WTC11 (cell line): ENCODE data around the gene HDGFL2. TPM values are rescaled to one million over a fixed set of nuclear protein-coding genes. Genes with fewer than 3 reads are reported as not detected.

Source experiments
- ATAC-seq: fragments of 200-7000 bp; cut with Tn5 transposase; 2 replicates; pipeline ENCODE4 v1.10.0; 2021; ENCODE audit warnings: mild to moderate bottlenecking, moderate library complexity
- CTCF ChIA-PET: fragments of 300-600 bp; sonication (Branson Sonifier 250); formaldehyde crosslinking; loops from one replicate; lab custom pipeline; 2021; ENCODE audit warnings: antibody characterized with exemption; lab: Charles Lee
- POLR2A ChIA-PET: fragments of 350-600 bp; sonication (Branson Sonifier 250); formaldehyde crosslinking; loops from one replicate; lab custom pipeline; 2021; ENCODE audit warnings: antibody characterized with exemption; lab: Charles Lee
- DNase-seq: peaks from one replicate; pipeline ENCODE4 v3.0.0; 2021; ENCODE audit warnings: low spot score
- H3K27ac Mint-ChIP-seq: 2 replicates; pipeline ENCODE4 v1.8.0; 2021; ENCODE audit warnings: mixed read lengths
- H3K27me3 Mint-ChIP-seq: 2 replicates; pipeline ENCODE4 v1.8.0; 2021; ENCODE audit warnings: low read depth, mild to moderate bottlenecking, moderate library complexity, mixed read lengths
- H3K36me3 Mint-ChIP-seq: 2 replicates; pipeline ENCODE4 v1.8.0; 2021; ENCODE audit warnings: mixed read lengths
- H3K4me1 Mint-ChIP-seq: 2 replicates; pipeline ENCODE4 v1.8.0; 2022; ENCODE audit warnings: mixed read lengths
- H3K4me3 Mint-ChIP-seq: 2 replicates; pipeline ENCODE4 v1.8.0; 2021; ENCODE audit warnings: mild to moderate bottlenecking, moderate library complexity, mixed read lengths
- H3K9me3 Mint-ChIP-seq: 2 replicates; pipeline ENCODE4 v1.8.0; 2021; ENCODE audit warnings: mixed read lengths
- CBFB ChIP-seq: sonication (generic); formaldehyde crosslinking; IDR thresholded peaks from 2 replicates; pipeline ENCODE4 v1.8.1; 2022; ENCODE audit warnings: mild to moderate bottlenecking, low read depth, missing genetic modification reagents
- ELF4 ChIP-seq: sonication (generic); formaldehyde crosslinking; IDR thresholded peaks from 2 replicates; pipeline ENCODE4 v1.8.1; 2022; ENCODE audit warnings: low read depth, mild to moderate bottlenecking, moderate library complexity, missing genetic modification reagents
- EMX1 ChIP-seq: fragments of 250-450 bp; sonication (Bioruptor Pico); IDR thresholded peaks from 2 replicates; pipeline ENCODE4 v1.8.0; 2021; ENCODE audit warnings: mild to moderate bottlenecking
- ETV6 ChIP-seq: sonication (generic); formaldehyde crosslinking; IDR thresholded peaks from 2 replicates; pipeline ENCODE4 v1.8.1; 2022; ENCODE audit warnings: mild to moderate bottlenecking, missing genetic modification reagents
- FOXP1 ChIP-seq: sonication (generic); formaldehyde crosslinking; IDR thresholded peaks from 2 replicates; pipeline ENCODE4 v1.8.0; 2022; ENCODE audit warnings: missing genetic modification reagents, mild to moderate bottlenecking, moderate library complexity, borderline replicate concordance
- JAZF1 ChIP-seq: fragments of 250-450 bp; sonication (Bioruptor Pico); IDR thresholded peaks from 2 replicates; pipeline ENCODE4 v1.9.0; 2021; ENCODE audit warnings: moderate library complexity, mild to moderate bottlenecking, inconsistent platforms
- NR1H2 ChIP-seq: sonication (generic); formaldehyde crosslinking; IDR thresholded peaks from 2 replicates; pipeline ENCODE4 v1.9.0; 2021; ENCODE audit warnings: mild to moderate bottlenecking, moderate library complexity, missing genetic modification reagents
- RELA ChIP-seq: sonication (generic); formaldehyde crosslinking; IDR thresholded peaks from 2 replicates; pipeline ENCODE4 v1.8.1; 2022; ENCODE audit warnings: missing genetic modification reagents, mild to moderate bottlenecking, borderline replicate concordance
- RORB ChIP-seq: fragments of 250-450 bp; sonication (Bioruptor Pico); IDR thresholded peaks from 2 replicates; pipeline ENCODE4 v1.9.0; 2021; ENCODE audit warnings: mild to moderate bottlenecking
- SMAD4 ChIP-seq: sonication (generic); formaldehyde crosslinking; IDR thresholded peaks from 2 replicates; pipeline ENCODE4 v1.8.0; 2022; ENCODE audit warnings: mild to moderate bottlenecking, missing genetic modification reagents
- SOX15 ChIP-seq: fragments of 250-450 bp; sonication (Bioruptor Pico); IDR thresholded peaks from 2 replicates; pipeline ENCODE4 v1.9.0; 2021; ENCODE audit warnings: mild to moderate bottlenecking
- ZBTB21 ChIP-seq: sonication (generic); formaldehyde crosslinking; IDR thresholded peaks from 2 replicates; pipeline ENCODE4 v1.8.1; 2023; ENCODE audit warnings: mild to moderate bottlenecking, missing genetic modification reagents, borderline replicate concordance
- total RNA-seq: library from RNA; stranded (reverse); gene quantifications from 3 replicates; pipeline ENCODE4 v1.2.3, GENCODE V29; 2021
- TF ChIP-seq, protein P1 (sequence below): sonication (generic); formaldehyde crosslinking; IDR thresholded peaks from 2 replicates; pipeline ENCODE4 v1.8.0; 2022; ENCODE audit warnings: mild to moderate bottlenecking, missing genetic modification reagents
- TF ChIP-seq, protein P2 (sequence below): sonication (generic); formaldehyde crosslinking; IDR thresholded peaks from 2 replicates; pipeline ENCODE4 v1.8.0; 2022; ENCODE audit warnings: mild to moderate bottlenecking, missing genetic modification reagents
- TF ChIP-seq, protein P3 (sequence below): sonication (generic); formaldehyde crosslinking; conservative IDR thresholded peaks from 2 replicates; pipeline ENCODE4 v1.8.1; 2022; ENCODE audit warnings: mild to moderate bottlenecking, missing genetic modification reagents
- TF ChIP-seq, protein P4 (sequence below): sonication (generic); formaldehyde crosslinking; IDR thresholded peaks from 2 replicates; pipeline ENCODE4 v1.8.1; 2023; ENCODE audit warnings: mild to moderate bottlenecking, missing genetic modification reagents
- TF ChIP-seq, protein P5 (sequence below): fragments of 200-600 bp; IDR thresholded peaks from 2 replicates; pipeline ENCODE4 v1.8.0; 2022; ENCODE audit warnings: antibody characterized with exemption
- TF ChIP-seq, protein P6 (sequence below): sonication (generic); formaldehyde crosslinking; IDR thresholded peaks from 2 replicates; pipeline ENCODE4 v1.8.1; 2023; ENCODE audit warnings: mild to moderate bottlenecking, missing genetic modification reagents, borderline replicate concordance
- TF ChIP-seq, protein P7 (sequence below): fragments of 250-450 bp; sonication (Bioruptor Pico); IDR thresholded peaks from 2 replicates; pipeline ENCODE4 v2.1.2; 2022; ENCODE audit warnings: mild to moderate bottlenecking, moderate library complexity
- TF ChIP-seq, protein P8 (sequence below): sonication (generic); formaldehyde crosslinking; IDR thresholded peaks from 2 replicates; pipeline ENCODE4 v1.8.0; 2022; ENCODE audit warnings: mild to moderate bottlenecking, missing genetic modification reagents

Gene HDGFL2
- total RNA-seq, 1 experiment from 2014 or later = 115 TPM

DNA sequence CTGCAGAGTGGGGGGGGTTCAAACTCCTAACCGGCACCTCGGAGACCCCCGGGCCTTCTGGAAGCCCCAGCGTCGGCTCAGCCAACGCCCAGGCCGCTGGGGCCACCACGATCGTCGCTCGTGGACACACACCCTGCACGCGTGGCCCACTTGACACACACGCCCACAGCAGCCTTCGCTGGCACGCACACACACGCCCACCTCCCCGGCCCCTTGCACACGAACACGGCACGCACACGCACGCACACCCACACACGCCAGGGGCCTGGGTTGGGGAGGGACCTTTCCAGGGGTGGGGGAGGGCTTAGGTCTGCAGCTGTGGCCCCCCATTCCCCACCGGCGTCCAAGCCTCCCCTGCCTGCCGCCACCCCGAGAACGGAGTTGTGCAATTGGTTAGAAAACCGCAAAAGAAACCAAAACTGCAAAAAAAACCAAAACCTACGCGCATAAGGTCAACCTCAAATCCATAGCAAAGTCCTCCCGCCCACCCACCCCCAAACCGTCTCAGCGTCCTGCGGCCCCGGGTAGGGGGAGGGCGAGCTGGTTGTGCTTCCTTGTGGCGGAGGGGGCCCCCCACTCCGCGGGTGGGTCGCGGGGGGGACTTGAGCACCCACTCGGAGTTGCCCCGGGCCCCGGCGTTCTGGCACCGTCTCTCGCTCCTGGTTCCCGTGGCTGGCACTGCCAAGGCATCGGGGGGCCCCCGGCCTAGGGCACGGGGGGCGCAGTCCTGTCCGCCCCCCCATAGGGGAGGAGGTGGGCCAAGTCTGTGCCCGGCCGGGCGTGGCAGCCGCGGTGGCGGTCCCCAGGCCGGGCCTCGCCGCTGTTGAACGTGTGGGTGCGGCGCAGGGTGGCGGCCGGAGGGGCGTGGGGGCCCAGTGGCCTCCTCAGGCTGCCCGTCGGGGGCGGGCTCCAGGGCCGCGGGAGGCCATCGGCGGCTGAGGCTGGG lies 71.1 kb downstream of the HDGFL2 start:
- DNase-seq (no peak), ATAC-seq (no peak)
- POLR2A ChIA-PET = no interaction called here
- CTCF ChIA-PET = no interaction called here
- Mint-ChIP-seq H3K27me3 (peaks cover 14% of the 10 kb centered on the region), H3K9me3 (peaks cover 4% of the 10 kb centered on the region), H3K27ac (no peak overlapping the region), H3K36me3 (peaks cover 3% of the 10 kb centered on the region; the same call in 1 of the 2 replicates), H3K4me3 (no peak overlapping the region), H3K4me1 (peaks cover 4% of the 10 kb centered on the region; the same call in 1 of the 2 replicates)
- TF ChIP-seq EMX1 = no peak
- TF ChIP-seq, protein P1, sequence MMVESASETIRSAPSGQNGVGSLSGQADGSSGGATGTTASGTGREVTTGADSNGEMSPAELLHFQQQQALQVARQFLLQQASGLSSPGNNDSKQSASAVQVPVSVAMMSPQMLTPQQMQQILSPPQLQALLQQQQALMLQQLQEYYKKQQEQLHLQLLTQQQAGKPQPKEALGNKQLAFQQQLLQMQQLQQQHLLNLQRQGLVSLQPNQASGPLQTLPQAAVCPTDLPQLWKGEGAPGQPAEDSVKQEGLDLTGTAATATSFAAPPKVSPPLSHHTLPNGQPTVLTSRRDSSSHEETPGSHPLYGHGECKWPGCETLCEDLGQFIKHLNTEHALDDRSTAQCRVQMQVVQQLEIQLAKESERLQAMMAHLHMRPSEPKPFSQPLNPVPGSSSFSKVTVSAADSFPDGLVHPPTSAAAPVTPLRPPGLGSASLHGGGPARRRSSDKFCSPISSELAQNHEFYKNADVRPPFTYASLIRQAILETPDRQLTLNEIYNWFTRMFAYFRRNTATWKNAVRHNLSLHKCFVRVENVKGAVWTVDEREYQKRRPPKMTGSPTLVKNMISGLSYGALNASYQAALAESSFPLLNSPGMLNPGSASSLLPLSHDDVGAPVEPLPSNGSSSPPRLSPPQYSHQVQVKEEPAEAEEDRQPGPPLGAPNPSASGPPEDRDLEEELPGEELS (CRISPR knock-in tag) = no peak
- no peak for TF ChIP-seq RORB (CRISPR knock-in tag)
- TF ChIP-seq, protein P2, sequence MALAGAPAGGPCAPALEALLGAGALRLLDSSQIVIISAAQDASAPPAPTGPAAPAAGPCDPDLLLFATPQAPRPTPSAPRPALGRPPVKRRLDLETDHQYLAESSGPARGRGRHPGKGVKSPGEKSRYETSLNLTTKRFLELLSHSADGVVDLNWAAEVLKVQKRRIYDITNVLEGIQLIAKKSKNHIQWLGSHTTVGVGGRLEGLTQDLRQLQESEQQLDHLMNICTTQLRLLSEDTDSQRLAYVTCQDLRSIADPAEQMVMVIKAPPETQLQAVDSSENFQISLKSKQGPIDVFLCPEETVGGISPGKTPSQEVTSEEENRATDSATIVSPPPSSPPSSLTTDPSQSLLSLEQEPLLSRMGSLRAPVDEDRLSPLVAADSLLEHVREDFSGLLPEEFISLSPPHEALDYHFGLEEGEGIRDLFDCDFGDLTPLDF (CRISPR knock-in tag) = no peak
- TF ChIP-seq, protein P3, sequence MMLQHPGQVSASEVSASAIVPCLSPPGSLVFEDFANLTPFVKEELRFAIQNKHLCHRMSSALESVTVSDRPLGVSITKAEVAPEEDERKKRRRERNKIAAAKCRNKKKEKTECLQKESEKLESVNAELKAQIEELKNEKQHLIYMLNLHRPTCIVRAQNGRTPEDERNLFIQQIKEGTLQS (CRISPR knock-in tag) = no peak

DNA sequence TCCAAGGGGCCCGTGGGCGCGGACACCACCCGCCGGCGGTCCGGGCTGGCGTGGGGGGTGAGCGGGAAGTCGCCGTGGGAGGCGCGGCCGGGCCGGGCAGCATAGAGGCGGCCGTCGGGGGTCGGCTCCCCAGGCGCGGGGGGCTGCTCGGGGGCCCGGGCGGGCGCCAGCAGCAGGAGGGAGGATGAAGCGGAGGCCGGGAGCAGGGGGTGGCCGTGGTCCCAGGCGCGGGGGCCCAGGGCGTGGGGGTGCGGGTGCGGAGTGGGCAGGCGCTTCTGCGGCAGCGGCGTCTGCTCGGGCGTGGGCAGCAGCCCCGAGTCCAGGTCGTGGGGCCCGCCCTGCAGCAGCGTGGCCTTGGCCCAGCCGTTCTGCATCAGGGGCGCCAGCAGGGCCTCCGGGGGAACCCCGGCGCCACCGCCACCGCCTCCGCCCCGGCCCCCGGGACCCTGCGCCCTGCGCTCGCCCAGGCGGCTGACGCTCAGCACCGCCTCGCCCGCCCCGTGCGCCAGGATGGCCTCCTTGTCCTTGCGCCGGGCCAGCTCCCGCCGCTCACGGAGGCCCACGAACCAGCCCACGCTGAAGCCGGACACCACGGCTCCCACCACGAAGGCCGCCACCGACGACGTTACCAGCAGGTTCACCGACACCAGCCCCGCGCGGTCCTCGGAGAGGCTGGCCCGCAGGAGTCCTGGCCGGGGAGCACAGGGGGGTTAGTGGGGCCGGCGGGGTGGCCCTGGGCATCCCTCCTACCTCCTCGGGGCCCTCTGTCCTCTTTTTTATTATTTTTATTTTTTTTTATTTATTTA lies 71.9 kb downstream of the HDGFL2 start:
- Mint-ChIP-seq H3K27ac (no peak overlapping the region), H3K4me3 (no peak overlapping the region), H3K4me1 (peaks cover 4% of the 10 kb centered on the region; the same call in 1 of the 2 replicates), H3K36me3 (peaks cover 7% of the 10 kb centered on the region), H3K9me3 (peaks cover 4% of the 10 kb centered on the region), H3K27me3 (peaks cover 9% of the 10 kb centered on the region)
- ChIA-PET POLR2A (no interaction called here), CTCF (no interaction called here)
- no peak for ATAC-seq
- DNase-seq = no peak
- TF ChIP-seq ELF4 = no peak
- TF ChIP-seq, protein P4, sequence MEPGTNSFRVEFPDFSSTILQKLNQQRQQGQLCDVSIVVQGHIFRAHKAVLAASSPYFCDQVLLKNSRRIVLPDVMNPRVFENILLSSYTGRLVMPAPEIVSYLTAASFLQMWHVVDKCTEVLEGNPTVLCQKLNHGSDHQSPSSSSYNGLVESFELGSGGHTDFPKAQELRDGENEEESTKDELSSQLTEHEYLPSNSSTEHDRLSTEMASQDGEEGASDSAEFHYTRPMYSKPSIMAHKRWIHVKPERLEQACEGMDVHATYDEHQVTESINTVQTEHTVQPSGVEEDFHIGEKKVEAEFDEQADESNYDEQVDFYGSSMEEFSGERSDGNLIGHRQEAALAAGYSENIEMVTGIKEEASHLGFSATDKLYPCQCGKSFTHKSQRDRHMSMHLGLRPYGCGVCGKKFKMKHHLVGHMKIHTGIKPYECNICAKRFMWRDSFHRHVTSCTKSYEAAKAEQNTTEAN (CRISPR knock-in tag) = no peak
- TF ChIP-seq, protein P5, sequence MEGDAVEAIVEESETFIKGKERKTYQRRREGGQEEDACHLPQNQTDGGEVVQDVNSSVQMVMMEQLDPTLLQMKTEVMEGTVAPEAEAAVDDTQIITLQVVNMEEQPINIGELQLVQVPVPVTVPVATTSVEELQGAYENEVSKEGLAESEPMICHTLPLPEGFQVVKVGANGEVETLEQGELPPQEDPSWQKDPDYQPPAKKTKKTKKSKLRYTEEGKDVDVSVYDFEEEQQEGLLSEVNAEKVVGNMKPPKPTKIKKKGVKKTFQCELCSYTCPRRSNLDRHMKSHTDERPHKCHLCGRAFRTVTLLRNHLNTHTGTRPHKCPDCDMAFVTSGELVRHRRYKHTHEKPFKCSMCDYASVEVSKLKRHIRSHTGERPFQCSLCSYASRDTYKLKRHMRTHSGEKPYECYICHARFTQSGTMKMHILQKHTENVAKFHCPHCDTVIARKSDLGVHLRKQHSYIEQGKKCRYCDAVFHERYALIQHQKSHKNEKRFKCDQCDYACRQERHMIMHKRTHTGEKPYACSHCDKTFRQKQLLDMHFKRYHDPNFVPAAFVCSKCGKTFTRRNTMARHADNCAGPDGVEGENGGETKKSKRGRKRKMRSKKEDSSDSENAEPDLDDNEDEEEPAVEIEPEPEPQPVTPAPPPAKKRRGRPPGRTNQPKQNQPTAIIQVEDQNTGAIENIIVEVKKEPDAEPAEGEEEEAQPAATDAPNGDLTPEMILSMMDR = no peak
- TF ChIP-seq, protein P6, sequence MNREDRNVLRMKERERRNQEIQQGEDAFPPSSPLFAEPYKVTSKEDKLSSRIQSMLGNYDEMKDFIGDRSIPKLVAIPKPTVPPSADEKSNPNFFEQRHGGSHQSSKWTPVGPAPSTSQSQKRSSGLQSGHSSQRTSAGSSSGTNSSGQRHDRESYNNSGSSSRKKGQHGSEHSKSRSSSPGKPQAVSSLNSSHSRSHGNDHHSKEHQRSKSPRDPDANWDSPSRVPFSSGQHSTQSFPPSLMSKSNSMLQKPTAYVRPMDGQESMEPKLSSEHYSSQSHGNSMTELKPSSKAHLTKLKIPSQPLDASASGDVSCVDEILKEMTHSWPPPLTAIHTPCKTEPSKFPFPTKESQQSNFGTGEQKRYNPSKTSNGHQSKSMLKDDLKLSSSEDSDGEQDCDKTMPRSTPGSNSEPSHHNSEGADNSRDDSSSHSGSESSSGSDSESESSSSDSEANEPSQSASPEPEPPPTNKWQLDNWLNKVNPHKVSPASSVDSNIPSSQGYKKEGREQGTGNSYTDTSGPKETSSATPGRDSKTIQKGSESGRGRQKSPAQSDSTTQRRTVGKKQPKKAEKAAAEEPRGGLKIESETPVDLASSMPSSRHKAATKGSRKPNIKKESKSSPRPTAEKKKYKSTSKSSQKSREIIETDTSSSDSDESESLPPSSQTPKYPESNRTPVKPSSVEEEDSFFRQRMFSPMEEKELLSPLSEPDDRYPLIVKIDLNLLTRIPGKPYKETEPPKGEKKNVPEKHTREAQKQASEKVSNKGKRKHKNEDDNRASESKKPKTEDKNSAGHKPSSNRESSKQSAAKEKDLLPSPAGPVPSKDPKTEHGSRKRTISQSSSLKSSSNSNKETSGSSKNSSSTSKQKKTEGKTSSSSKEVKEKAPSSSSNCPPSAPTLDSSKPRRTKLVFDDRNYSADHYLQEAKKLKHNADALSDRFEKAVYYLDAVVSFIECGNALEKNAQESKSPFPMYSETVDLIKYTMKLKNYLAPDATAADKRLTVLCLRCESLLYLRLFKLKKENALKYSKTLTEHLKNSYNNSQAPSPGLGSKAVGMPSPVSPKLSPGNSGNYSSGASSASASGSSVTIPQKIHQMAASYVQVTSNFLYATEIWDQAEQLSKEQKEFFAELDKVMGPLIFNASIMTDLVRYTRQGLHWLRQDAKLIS = no peak
- TF ChIP-seq, protein P7, sequence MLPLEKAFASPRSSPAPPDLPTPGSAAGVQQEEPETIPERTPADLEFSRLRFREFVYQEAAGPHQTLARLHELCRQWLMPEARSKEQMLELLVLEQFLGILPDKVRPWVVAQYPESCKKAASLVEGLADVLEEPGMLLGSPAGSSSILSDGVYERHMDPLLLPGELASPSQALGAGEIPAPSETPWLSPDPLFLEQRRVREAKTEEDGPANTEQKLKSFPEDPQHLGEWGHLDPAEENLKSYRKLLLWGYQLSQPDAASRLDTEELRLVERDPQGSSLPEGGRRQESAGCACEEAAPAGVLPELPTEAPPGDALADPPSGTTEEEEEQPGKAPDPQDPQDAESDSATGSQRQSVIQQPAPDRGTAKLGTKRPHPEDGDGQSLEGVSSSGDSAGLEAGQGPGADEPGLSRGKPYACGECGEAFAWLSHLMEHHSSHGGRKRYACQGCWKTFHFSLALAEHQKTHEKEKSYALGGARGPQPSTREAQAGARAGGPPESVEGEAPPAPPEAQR = no peak
- TF ChIP-seq, protein P8, sequence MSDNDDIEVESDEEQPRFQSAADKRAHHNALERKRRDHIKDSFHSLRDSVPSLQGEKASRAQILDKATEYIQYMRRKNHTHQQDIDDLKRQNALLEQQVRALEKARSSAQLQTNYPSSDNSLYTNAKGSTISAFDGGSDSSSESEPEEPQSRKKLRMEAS (CRISPR knock-in tag) = no peak
- no peak for TF ChIP-seq JAZF1 (CRISPR knock-in tag)
- TF ChIP-seq ZBTB21 (CRISPR knock-in tag) = no peak
- TF ChIP-seq FOXP1 = no peak
- no peak for TF ChIP-seq SOX15 (CRISPR knock-in tag)
- TF ChIP-seq CBFB (CRISPR knock-in tag) = no peak
- TF ChIP-seq SMAD4 = no peak
- TF ChIP-seq RELA (CRISPR knock-in tag) = no peak
- no peak for TF ChIP-seq NR1H2 (CRISPR knock-in tag)
- TF ChIP-seq ETV6 (CRISPR knock-in tag) = no peak
